Measurements from ENCODE around the gene STK31.
"Not testable (repeated sequence)": the region's sequence is repeated elsewhere in the genome, so short reads cannot be mapped to it uniquely, and the experiment has no call there.

The STK31 gene

GRCh38 chr7:23804707-23805106 is 94.7 kb downstream of the STK31 start:
- DNase-seq = no peak

GRCh38 chr7:23808421-23808820 is 98.4 kb downstream of the STK31 start:
- no peak for DNase-seq

- DNase-seq = no peak
These were observed 100.1 kb downstream of the STK31 start for GRCh38 chr7:23810099-23810498.

GRCh38 chr7:23811540-23811939 is 101.5 kb downstream of the STK31 start:
- no peak for DNase-seq

- not testable (repeated sequence) for DNase-seq
These were observed 118.1 kb downstream of the STK31 start for GRCh38 chr7:23828125-23828524.

- not testable (repeated sequence) for DNase-seq
These were observed 122.7 kb downstream of the STK31 start for GRCh38 chr7:23832733-23833132.

GRCh38 chr7:23833405-23833804 is 123.4 kb downstream of the STK31 start:
- no peak for DNase-seq

- not testable (repeated sequence) for DNase-seq
These were observed 134.8 kb downstream of the STK31 start for GRCh38 chr7:23844837-23845236.

GRCh38 chr7:23852135-23852534 is 142.1 kb downstream of the STK31 start:
- no peak for DNase-seq

GRCh38 chr7:23852988-23853387 is 143.0 kb downstream of the STK31 start:
- no peak for DNase-seq

- DNase-seq = no peak
These were observed 153.3 kb downstream of the STK31 start for GRCh38 chr7:23863209-23863787.

GRCh38 chr7:23864973-23865372 is 155.0 kb downstream of the STK31 start:
- no peak for DNase-seq

GRCh38 chr7:23873306-23873705 is 163.3 kb downstream of the STK31 start:
- no peak for DNase-seq

- not testable (repeated sequence) for DNase-seq
These were observed 166.5 kb downstream of the STK31 start for GRCh38 chr7:23876526-23876925.
